Sigmoid colon (tissue), 7 donors: ENCODE data around the gene TATDN2. TPM values are rescaled to one million over a fixed set of nuclear protein-coding genes. Genes with fewer than 3 reads are reported as not detected.
A peak's percentile ranks its signal among the peaks of the same experiment; 100 is the strongest.

Experiments used
- DNase-seq: peaks from one replicate; pipeline ENCODE4 v3.0.0-alpha.2; 2019
- H3K27ac ChIP-seq, 4 donors: fragments of 200-600 bp; sonication (generic); one replicate each; pipeline ENCODE4 v1.5.1; 2016 to 2019; ENCODE audit warnings: mild to moderate bottlenecking in 1 of 4
- H3K27me3 ChIP-seq, 3 donors: fragments of 200-600 bp; sonication (generic); one replicate each; pipeline ENCODE4 v1.5.1; 2019; ENCODE audit warnings: mild to moderate bottlenecking in 1 of 3
- H3K36me3 ChIP-seq, 4 donors: fragments of 200-600 bp; sonication (generic); one replicate each; pipeline ENCODE4 v1.5.1; 2016 to 2019
- H3K4me1 ChIP-seq, 4 donors: fragments of 200-600 bp; sonication (generic); one replicate each; pipeline ENCODE4 v1.5.1; 2017 to 2019
- H3K4me3 ChIP-seq, 4 donors: fragments of 200-600 bp; sonication (generic); one replicate each; pipeline ENCODE4 v1.5.1; 2017 to 2019; ENCODE audit warnings: mild to moderate bottlenecking in 2 of 4, moderate library complexity in 1 of 4
- H3K9me3 ChIP-seq, 4 donors: fragments of 200-600 bp in 3 of 4; sonication (generic) in 3 of 4; one replicate each; pipeline versions ENCODE4 v1.5.1 to v1.6.1; 2013 to 2019
- CTCF ChIP-seq, 4 experiments: fragments of 450-650 bp in 3 of 4; fragments of 200-600 bp in 1 of 4; IDR thresholded peaks; one replicate each; pipeline ENCODE4 v1.5.1; 2016 to 2019; ENCODE audit warnings: antibody characterized with exemption in 4 of 4, mild to moderate bottlenecking in 3 of 4, moderate library complexity in 2 of 4
- EP300 ChIP-seq, 4 donors: sonication (generic); formaldehyde crosslinking; IDR thresholded peaks; one replicate each; pipeline ENCODE4 v1.6.1; 2017; ENCODE audit warnings: antibody characterized with exemption in 4 of 4
- POLR2A ChIP-seq, 2 donors: fragments of 450-650 bp; IDR thresholded peaks; one replicate each; pipeline ENCODE4 v1.6.1; 2016; ENCODE audit warnings: antibody characterized with exemption in 2 of 2, mild to moderate bottlenecking in 2 of 2, moderate library complexity in 2 of 2
- POLR2AphosphoS5 ChIP-seq, 4 donors: sonication (generic); formaldehyde crosslinking; IDR thresholded peaks; one replicate each; pipeline ENCODE4 v1.6.1; 2017; ENCODE audit warnings: antibody characterized with exemption in 4 of 4
- WGBS, 2 donors: extraction: QIAGEN DNeasy Blood & Tissue Kit; methylation state at CpG; one replicate each; pipeline ENCODE4 v1.1.7; 2013; 5-methylcytosine and 5-hydroxymethylcytosine counted together
- intact Hi-C: fragments of 100-400 bp; cut with DNase I; formaldehyde crosslinking; loops from one replicate; pipeline ENCODE4 v1.15.1; 2023
- polyA plus RNA-seq, 3 donors: library from polyadenylated mRNA; stranded (reverse); fragments of 200-250 nt; gene quantifications; one replicate each; pipeline ENCODE4 v1.2.3, GENCODE V29; 2013
- total RNA-seq, 4 donors: library from RNA; depleted of rRNA; stranded (reverse); fragments of >200 nt; gene quantifications; one replicate each; pipeline ENCODE4 v1.1.0, GENCODE V29; 2016
- donor health status: healthy with polysubstance abuse.
- donor health status: Bipolar disorder and iron deficiency.
- donor health status: healthy.

The TATDN2 gene
- total and polyA plus RNA-seq, 7 donors, result 11.2 to 25.7 (median 13.4) TPM

- no peak for DNase-seq
- peaks cover 0 to 11% (median 4%) of the 10 kb centered on the region in 4 donors for H3K9me3 ChIP-seq
- H3K27me3 ChIP-seq, result no peaks in the 10 kb centered on the region
- peak overlapping the region; percentile 58 to 85 (median 64) for H3K4me3 ChIP-seq
- peaks cover 0 to 31% (median 28%) of the 10 kb centered on the region in 4 donors for H3K4me1 ChIP-seq
- peaks cover 0 to 19% (median 0%) of the 10 kb centered on the region in 4 donors for H3K36me3 ChIP-seq
- intact Hi-C loops, result loop anchor here (2.0 to 5.0 kb wide), 2 partner anchors 75 to 107 kb away; partner anchors contain the start of genes SEC13 and VHL
- no peak for TF ChIP-seq CTCF (IDR thresholded peaks at IDR 0.05)
- TF ChIP-seq POLR2A (IDR thresholded peaks at IDR 0.05), result no peak
- no peak for TF ChIP-seq EP300 (IDR thresholded peaks at IDR 0.05)
- no peak for TF ChIP-seq POLR2AphosphoS5 (IDR thresholded peaks at IDR 0.05)
- peak overlapping the region; percentile 84 to 95 (median 87) for H3K27ac ChIP-seq
- WGBS, 2 donors, result 55 to 57% methylated on average over 14 of the region's 14 CpGs
These were observed 528 bp upstream of the TATDN2 start for GRCh38 chr3:10247679-10248183.

GRCh38 chr3:10248984-10249748 lies 907 bp downstream of the TATDN2 start:
- peak; percentile 77 for DNase-seq
- TF ChIP-seq POLR2A (IDR thresholded peaks at IDR 0.05) (no peak), CTCF (IDR thresholded peaks at IDR 0.05) (no peak), POLR2AphosphoS5 (IDR thresholded peaks at IDR 0.05) (peak in 2 of 4 donors; percentile 8 to 16), EP300 (IDR thresholded peaks at IDR 0.05) (no peak)
- Histone ChIP-seq H3K36me3 (peaks cover 0 to 27% (median 5%) of the 10 kb centered on the region in 4 donors), H3K27ac (peak overlapping the region; percentile 84 to 95 (median 87)), H3K9me3 (peaks cover 0 to 11% (median 4%) of the 10 kb centered on the region in 4 donors), H3K4me3 (peak overlapping the region; percentile 58 to 85 (median 64)), H3K4me1 (peaks cover 0 to 32% (median 28%) of the 10 kb centered on the region in 4 donors), H3K27me3 (no peaks in the 10 kb centered on the region)
- intact Hi-C loops, result loop anchor here (2.0 to 5.0 kb wide), 2 partner anchors 73 to 108 kb away; partner anchors contain the start of genes SEC13 and VHL
- WGBS, 2 donors, result 1% methylated on average over 32 of the region's 32 CpGs

GRCh38 chr3:10249833-10250232 lies 1.6 kb downstream of the TATDN2 start:
- DNase-seq, result no peak
- TF ChIP-seq POLR2AphosphoS5 (IDR thresholded peaks at IDR 0.05), result no peak
- peaks cover 0 to 30% (median 7%) of the 10 kb centered on the region in 4 donors for H3K36me3 ChIP-seq
- H3K27me3 ChIP-seq, result no peaks in the 10 kb centered on the region
- peak overlapping the region; percentile 84 to 95 (median 87) for H3K27ac ChIP-seq
- peaks cover 0 to 8% (median 4%) of the 10 kb centered on the region in 4 donors for H3K9me3 ChIP-seq
- intact Hi-C loops, result loop anchor here (2.0 to 5.0 kb wide), 2 partner anchors 72 to 109 kb away; partner anchors contain the start of genes SEC13 and VHL
- peaks cover 0 to 34% (median 28%) of the 10 kb centered on the region in 4 donors for H3K4me1 ChIP-seq
- H3K4me3 ChIP-seq, result peak overlapping the region; percentile 58 to 85 (median 64)
- WGBS, 2 donors, result 8 to 23% methylated on average over 3 of the region's 3 CpGs

- no peak overlapping the region for H3K27ac ChIP-seq
- no peak overlapping the region for H3K4me3 ChIP-seq
- WGBS, 2 donors, result 92 to 93% methylated on average over 3 of the region's 3 CpGs
- H3K4me1 ChIP-seq, result peaks cover 0 to 34% (median 28%) of the 10 kb centered on the region in 4 donors
- peaks cover under 1 to 41% (median 7%) of the 10 kb centered on the region in 4 donors for H3K36me3 ChIP-seq
- TF ChIP-seq EP300 (IDR thresholded peaks at IDR 0.05) (no peak), POLR2A (IDR thresholded peaks at IDR 0.05) (no peak), POLR2AphosphoS5 (IDR thresholded peaks at IDR 0.05) (no peak), CTCF (IDR thresholded peaks at IDR 0.05) (no peak)
- no peak for DNase-seq
- no peaks in the 10 kb centered on the region for H3K27me3 ChIP-seq
- intact Hi-C loops, result no loop called here
- H3K9me3 ChIP-seq, result no peaks in the 10 kb centered on the region
These were observed 2.7 kb downstream of the TATDN2 start for GRCh38 chr3:10251006-10251405.

- peaks cover 0 to 34% (median 26%) of the 10 kb centered on the region in 4 donors for H3K4me1 ChIP-seq
- peaks cover 6 to 51% (median 7%) of the 10 kb centered on the region in 4 donors for H3K36me3 ChIP-seq
- no peak overlapping the region for H3K4me3 ChIP-seq
- DNase-seq, result no peak
- H3K27ac ChIP-seq, result no peak overlapping the region
- TF ChIP-seq POLR2AphosphoS5 (IDR thresholded peaks at IDR 0.05) (no peak), POLR2A (IDR thresholded peaks at IDR 0.05) (no peak), CTCF (IDR thresholded peaks at IDR 0.05) (no peak), EP300 (IDR thresholded peaks at IDR 0.05) (no peak)
- intact Hi-C loops, result no loop called here
- 93 to 95% methylated on average over 3 of the region's 3 CpGs for WGBS, 2 donors
- no peaks in the 10 kb centered on the region for H3K27me3 ChIP-seq
- H3K9me3 ChIP-seq, result no peaks in the 10 kb centered on the region
These were observed 5.5 kb downstream of the TATDN2 start for GRCh38 chr3:10253731-10254130.
